GM19395 (cell line): ENCODE data around the gene NMUR1.
A peak's percentile ranks its signal among the peaks of the same experiment; 100 is the strongest.

Experiments
- ATAC-seq: cut with Tn5 transposase; IDR thresholded peaks from one replicate; pipeline ENCODE4 v1.9.1; 2021; ENCODE audit warnings: mild to moderate bottlenecking, moderate library complexity; ENCODE audit not compliant: unreplicated experiment

Gene NMUR1

GRCh38 chr2:231527955-231528635, 2.1 kb downstream of the NMUR1 start:
- no peak for ATAC-seq

- no peak for ATAC-seq
These were observed 3.2 kb downstream of the NMUR1 start for GRCh38 chr2:231527091-231527395.

GRCh38 chr2:231526341-231527090, 3.7 kb downstream of the NMUR1 start:
- no peak for ATAC-seq

DNA sequence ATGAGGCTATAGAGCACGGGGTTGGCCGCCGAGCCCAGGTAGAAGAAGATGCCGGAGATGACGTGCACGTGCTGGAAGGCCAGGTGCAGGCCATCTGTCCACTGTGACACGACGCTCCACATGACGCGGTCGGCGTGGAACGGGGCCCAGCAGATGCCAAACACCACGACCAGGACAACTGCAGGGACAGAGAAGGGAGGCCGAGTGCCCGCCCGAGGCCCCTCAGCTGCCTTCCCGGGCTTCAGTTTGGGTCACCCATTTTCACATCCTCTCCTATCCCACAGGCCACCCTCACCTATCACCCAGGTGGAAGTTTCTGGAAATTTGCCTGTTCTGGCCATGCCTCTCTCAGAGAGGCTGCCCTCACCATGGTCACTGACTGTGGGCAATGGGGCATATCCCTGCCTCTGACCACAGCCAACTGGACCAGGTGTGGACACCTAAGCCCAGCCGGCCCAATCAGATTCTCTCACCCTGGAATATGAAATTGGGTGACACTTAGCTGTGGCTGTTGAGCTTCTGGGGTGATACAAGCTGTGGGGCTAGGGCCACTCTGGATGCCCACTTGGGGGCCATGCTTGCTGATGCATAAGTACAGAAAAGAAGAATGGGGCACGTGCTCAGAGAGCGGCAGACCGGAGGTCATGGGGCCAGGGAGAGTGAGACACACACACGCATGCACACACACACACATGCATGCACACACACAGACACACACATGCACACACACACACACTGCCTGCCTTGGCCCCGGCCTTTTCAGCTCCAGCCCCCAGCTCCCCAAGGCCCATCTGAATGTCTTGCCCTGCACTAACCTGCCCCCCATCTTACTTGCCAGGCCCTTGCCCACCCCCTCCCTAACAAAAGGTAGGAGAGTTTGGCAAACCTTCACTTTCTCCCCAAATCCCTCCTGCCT, 4.7 kb downstream of the NMUR1 start:
- no peak for ATAC-seq

- ATAC-seq, result no peak
These were observed 5.6 kb downstream of the NMUR1 start for GRCh38 chr2:231524477-231525247.

- no peak for ATAC-seq
These were observed 6.6 kb downstream of the NMUR1 start for GRCh38 chr2:231523451-231524285.

- no peak for ATAC-seq
These were observed 7.6 kb downstream of the NMUR1 start for GRCh38 chr2:231522418-231523180.

DNA sequence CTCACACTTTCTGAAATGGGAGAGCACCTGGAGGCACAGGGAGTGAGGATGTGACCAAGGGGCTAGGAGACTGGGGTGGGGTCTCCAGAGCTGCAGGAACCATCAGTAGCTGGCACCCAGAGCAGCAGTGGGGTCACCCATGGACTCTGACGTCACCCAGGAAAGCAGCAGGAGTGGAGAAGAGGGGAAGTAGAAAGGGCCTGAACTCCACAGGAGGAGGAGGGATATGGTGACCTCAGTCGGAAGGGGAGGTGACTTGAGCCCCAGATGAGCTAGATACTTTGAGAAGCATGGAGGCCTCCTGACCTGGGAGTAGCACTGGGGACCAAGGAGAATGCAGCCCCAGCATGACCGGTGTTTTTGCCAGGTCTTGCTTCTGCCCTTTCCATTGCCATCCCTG, 8.8 kb downstream of the NMUR1 start:
- ATAC-seq, result no peak

- no peak for ATAC-seq
These were observed 10.2 kb downstream of the NMUR1 start for GRCh38 chr2:231519975-231520555.

- no peak for ATAC-seq
These were observed 11.5 kb downstream of the NMUR1 start for GRCh38 chr2:231518771-231519170.

GRCh38 chr2:231515603-231516002, 14.6 kb downstream of the NMUR1 start:
- ATAC-seq, result no peak

DNA sequence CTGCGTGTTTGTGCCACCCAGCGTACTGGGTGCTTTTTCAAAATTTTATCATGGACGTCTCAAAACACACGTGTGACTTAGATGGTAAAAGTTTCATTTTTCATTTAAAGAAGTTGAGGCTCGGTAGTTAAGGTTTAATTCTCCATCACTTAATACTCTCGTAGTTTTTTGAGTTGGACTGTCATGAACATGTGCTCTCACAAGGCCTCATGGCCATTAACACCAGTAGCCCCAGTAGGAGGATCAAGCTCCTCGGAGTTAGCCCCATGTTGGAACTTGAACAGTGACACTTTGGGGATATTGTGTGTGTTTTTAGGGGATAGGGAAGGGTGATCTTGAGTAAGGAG, 15.3 kb downstream of the NMUR1 start:
- no peak for ATAC-seq

- peak; percentile 97 for ATAC-seq
These were observed 15.9 kb downstream of the NMUR1 start for GRCh38 chr2:231514225-231514950.

DNA sequence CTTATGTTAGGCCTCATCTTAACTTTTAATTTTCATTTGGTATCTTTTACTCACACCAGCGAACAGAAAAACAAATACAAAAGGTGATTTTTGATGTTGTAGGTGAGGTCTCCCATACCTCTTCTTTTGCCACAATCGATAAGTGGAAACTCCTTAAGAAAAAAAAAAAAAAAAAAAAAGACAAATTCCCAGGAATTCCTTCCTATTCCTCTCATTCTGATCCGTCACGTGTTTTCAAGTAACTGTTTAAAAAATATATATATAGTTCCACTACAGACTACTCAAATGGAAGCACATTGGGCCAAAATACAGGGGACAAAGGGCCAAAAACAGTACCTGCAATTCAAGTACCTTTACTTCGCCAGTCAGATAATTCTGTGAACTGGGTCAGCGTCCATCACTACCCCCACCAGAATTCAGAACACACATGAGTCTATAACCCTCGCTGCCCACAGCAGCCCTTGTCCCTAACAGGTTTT, 16.5 kb downstream of the NMUR1 start:
- ATAC-seq, result no peak

DNA sequence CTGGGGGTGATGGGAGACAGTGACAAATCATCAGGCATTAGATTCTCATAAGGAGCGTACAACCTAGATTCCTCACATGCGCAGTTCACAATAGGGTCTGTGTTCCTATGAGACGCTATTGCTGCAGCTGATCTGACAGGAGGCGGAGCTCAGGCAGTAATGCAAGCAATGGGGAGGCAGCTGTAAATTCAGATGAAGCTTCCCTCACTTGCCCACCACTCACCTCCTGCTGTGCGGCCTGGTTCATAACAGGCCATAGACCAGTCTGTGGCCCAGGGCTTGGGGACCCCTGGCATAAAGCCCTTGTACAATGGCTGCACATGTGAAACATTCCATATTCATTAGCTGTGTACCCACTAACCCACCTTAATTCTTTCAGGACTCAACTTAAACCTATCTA, 18.0 kb downstream of the NMUR1 start:
- no peak for ATAC-seq

DNA sequence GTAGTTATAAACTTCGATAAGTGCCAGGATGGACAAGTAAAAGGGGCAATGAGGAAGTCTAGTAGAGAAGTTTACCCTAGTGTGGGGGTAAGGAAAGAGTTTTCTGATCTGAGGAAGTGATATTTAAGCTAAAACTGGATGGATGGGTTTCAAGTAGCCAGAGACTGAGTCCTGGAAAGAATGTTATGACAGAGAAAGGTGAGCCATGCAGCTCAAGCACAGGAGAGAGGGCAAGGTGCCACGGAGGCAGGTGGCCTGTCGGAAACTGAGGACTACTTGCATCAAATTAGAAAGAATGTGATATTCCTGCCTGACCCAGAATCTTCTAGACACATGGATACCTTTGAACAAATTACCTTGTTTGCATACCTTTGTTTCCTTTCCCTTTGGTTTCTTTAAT, 26.5 kb downstream of the NMUR1 start:
- no peak for ATAC-seq

GRCh38 chr2:231502596-231502995, 27.6 kb downstream of the NMUR1 start:
- ATAC-seq, result no peak

GRCh38 chr2:231497651-231498050, 32.6 kb downstream of the NMUR1 start:
- ATAC-seq, result no peak
